GM23248 (cell line): ENCODE data around the gene LRFN2. TPM values are rescaled to one million over a fixed set of nuclear protein-coding genes. Genes with fewer than 3 reads are reported as not detected.

Experiments
- DNase-seq: peaks from one replicate; pipeline ENCODE4 v3.0.0-alpha.2; 2015
- H2AFZ ChIP-seq: fragments of 200-600 bp; sonication (generic); 2 replicates; pipeline ENCODE4 v1.6.1; 2016; ENCODE audit warnings: antibody characterized with exemption
- H3F3A ChIP-seq: fragments of 200-600 bp; sonication (generic); 2 replicates; pipeline ENCODE4 v1.6.1; 2016; ENCODE audit warnings: mild to moderate bottlenecking, antibody characterized with exemption, mixed run types; ENCODE audit not compliant: insufficient read depth
- H3K27ac ChIP-seq: fragments of 200-600 bp; sonication (generic); 2 replicates; pipeline ENCODE4 v1.5.1; 2016; ENCODE audit warnings: mild to moderate bottlenecking
- H3K27me3 ChIP-seq: fragments of 200-600 bp; sonication (generic); replicated peaks from 2 replicates; pipeline ENCODE4 v1.6.1; 2016; ENCODE audit warnings: mild to moderate bottlenecking; ENCODE audit not compliant: insufficient read depth
- H3K36me3 ChIP-seq: fragments of 200-600 bp; sonication (generic); 2 replicates; pipeline ENCODE4 v1.6.1; 2016; ENCODE audit warnings: low read depth, mild to moderate bottlenecking
- H3K4me1 ChIP-seq: fragments of 200-600 bp; sonication (generic); 2 replicates; pipeline ENCODE4 v1.6.1; 2016; ENCODE audit warnings: mild to moderate bottlenecking; ENCODE audit not compliant: insufficient read depth
- H3K4me2 ChIP-seq: fragments of 200-600 bp; sonication (generic); one replicate; pipeline ENCODE4 v1.6.1; 2016; ENCODE audit warnings: mild to moderate bottlenecking; ENCODE audit not compliant: unreplicated experiment
- H3K4me3 ChIP-seq: fragments of 200-600 bp; sonication (generic); 2 replicates; pipeline ENCODE4 v1.5.1; 2016; ENCODE audit warnings: mild to moderate bottlenecking
- H3K79me2 ChIP-seq: fragments of 200-600 bp; sonication (generic); 2 replicates; pipeline ENCODE4 v1.6.1; 2016; ENCODE audit warnings: mild to moderate bottlenecking; ENCODE audit not compliant: insufficient read depth
- H3K9ac ChIP-seq: fragments of 200-600 bp; sonication (generic); 2 replicates; pipeline ENCODE4 v1.6.1; 2016; ENCODE audit warnings: mild to moderate bottlenecking
- H3K9me2 ChIP-seq: fragments of 200-600 bp; sonication (generic); 2 replicates; pipeline ENCODE4 v1.6.1; 2016; ENCODE audit warnings: mixed run types, mild to moderate bottlenecking, moderate library complexity; ENCODE audit not compliant: insufficient read depth
- H3K9me3 ChIP-seq: fragments of 200-600 bp; sonication (generic); one replicate; pipeline ENCODE4 v1.6.1; 2017; ENCODE audit warnings: low read depth
- H4K20me1 ChIP-seq: fragments of 200-600 bp; sonication (generic); 2 replicates; pipeline ENCODE4 v1.6.0; 2016; ENCODE audit not compliant: insufficient read depth
- EZH2 ChIP-seq: fragments of 200-600 bp; sonication (generic); IDR thresholded peaks from 2 replicates; pipeline ENCODE4 v1.6.1; 2018; ENCODE audit warnings: antibody characterized with exemption, mild to moderate bottlenecking; ENCODE audit not compliant: insufficient read depth, poor library complexity, severe bottlenecking
- EZH2phosphoT487 ChIP-seq: fragments of 200-600 bp; sonication (generic); IDR thresholded peaks from 2 replicates; pipeline ENCODE4 v1.6.1; 2018; ENCODE audit warnings: antibody characterized with exemption, moderate library complexity, mild to moderate bottlenecking, low read depth; ENCODE audit not compliant: insufficient read depth
- WGBS, 2 experiments: methylation state at CpG; one replicate each; pipeline ENCODE4 v1.1.6; 2015 to 2017; ENCODE audit warnings: low lambda C conversion rate in 2 of 2, low coverage in 1 of 2; ENCODE audit errors: missing lambda C conversion rate in 2 of 2; 5-methylcytosine and 5-hydroxymethylcytosine counted together
- in situ Hi-C: fragments of 300-500 bp; cut with MboI; formaldehyde crosslinking; loops from 2 replicates; pipeline ENCODE4 v1.15.0; 2020
- polyA plus RNA-seq: library from polyadenylated mRNA; unstranded; fragments of >200 nt; fragmentation: Nextera tagmentation; extraction: Ambion mirVana; gene quantifications from 2 replicates; pipeline ENCODE4 v1.2.1, GENCODE V29; 2016
- total RNA-seq: library from RNA; depleted of rRNA; stranded (reverse); fragments of >200 nt; shearing (Covaris generic); gene quantifications from 2 replicates; pipeline ENCODE4 v1.2.3, GENCODE V29; 2014

The LRFN2 gene
- total and polyA plus RNA-seq, 2 experiments from 2014 or later: not detected

DNA sequence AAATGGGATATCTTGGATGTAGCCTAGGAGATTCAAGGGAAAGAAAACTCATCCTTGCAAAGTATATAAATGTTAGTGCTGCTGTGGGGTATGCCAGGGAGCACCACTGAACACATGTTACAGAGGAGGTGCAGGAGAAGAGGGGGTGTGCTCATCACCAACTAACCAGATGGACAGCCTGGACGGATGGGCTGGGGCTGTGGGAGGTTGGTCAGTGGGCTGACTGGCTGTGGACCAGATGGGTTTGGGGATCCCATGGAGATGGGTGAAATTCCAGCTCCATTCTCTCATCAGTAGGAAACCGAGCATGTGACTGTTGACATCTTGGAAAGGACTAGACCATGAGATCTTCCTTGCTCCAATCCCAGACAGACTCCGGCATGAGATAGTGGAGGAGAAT, 201.0 kb downstream of the LRFN2 start:
- WGBS, 2 experiments: 29 to 31% methylated on average over 3 of the region's 3 CpGs
- no peak for DNase-seq
- Histone ChIP-seq H2AFZ (no peak overlapping the region), H3K4me1 (no peaks in the 10 kb centered on the region), H4K20me1 (no peaks in the 10 kb centered on the region), H3K79me2 (no peaks in the 10 kb centered on the region), H3K27me3 (no peaks in the 10 kb centered on the region; the same call in 1 of the 2 replicates), H3F3A (no peaks in the 10 kb centered on the region), H3K9ac (no peak overlapping the region), H3K9me3 (no peaks in the 10 kb centered on the region), H3K36me3 (no peaks in the 10 kb centered on the region), H3K27ac (no peak overlapping the region), H3K9me2 (no peaks in the 10 kb centered on the region), H3K4me3 (no peak overlapping the region), H3K4me2 (no peak overlapping the region)
- in situ Hi-C loops: no loop called here
- TF ChIP-seq EZH2: no peak
- TF ChIP-seq EZH2phosphoT487: no peak

GRCh38 chr6:40383348-40384115, 203.6 kb downstream of the LRFN2 start:
- 19 to 23% methylated on average over 3 of the region's 3 CpGs for WGBS, 2 experiments
- no peaks in the 10 kb centered on the region for H3K79me2 ChIP-seq
- H3K9me2 ChIP-seq: no peaks in the 10 kb centered on the region
- no peaks in the 10 kb centered on the region for H3F3A ChIP-seq
- H3K36me3 ChIP-seq: no peaks in the 10 kb centered on the region
- H3K9ac ChIP-seq: no peak overlapping the region
- no peak for DNase-seq
- H2AFZ ChIP-seq: no peak overlapping the region
- TF ChIP-seq EZH2 (no peak), EZH2phosphoT487 (no peak)
- H3K27ac ChIP-seq: no peak overlapping the region
- no peak overlapping the region for H3K4me3 ChIP-seq
- H3K9me3 ChIP-seq: no peaks in the 10 kb centered on the region
- H4K20me1 ChIP-seq: no peaks in the 10 kb centered on the region
- H3K27me3 ChIP-seq: no peaks in the 10 kb centered on the region; the same call in 1 of the 2 replicates
- no peaks in the 10 kb centered on the region for H3K4me1 ChIP-seq
- no peak overlapping the region for H3K4me2 ChIP-seq
- in situ Hi-C loops: no loop called here

- no peaks in the 10 kb centered on the region for H4K20me1 ChIP-seq
- no peaks in the 10 kb centered on the region for H3K79me2 ChIP-seq
- no peak for TF ChIP-seq EZH2
These were observed 206.9 kb downstream of the LRFN2 start for GRCh38 chr6:40380271-40380670.

DNA sequence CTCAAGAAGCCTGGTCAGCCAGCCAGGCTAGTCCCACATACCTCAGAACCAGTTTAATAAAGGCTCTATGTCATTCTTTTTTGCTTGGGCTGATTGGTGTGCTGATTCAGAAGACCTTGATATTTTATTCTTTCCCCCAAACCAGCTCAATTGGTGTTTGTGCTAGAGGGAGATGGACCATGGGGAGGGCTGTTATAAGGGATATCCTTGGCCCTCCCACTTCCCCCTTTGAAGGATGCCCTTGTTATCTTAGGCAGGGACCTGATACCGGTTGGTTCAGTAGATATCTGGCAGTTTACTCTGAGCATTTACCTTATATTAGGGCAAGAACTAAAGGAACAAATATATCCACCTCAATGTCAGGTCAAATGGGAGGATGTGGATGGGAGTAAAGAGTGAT, 207.4 kb downstream of the LRFN2 start:
- no peaks in the 10 kb centered on the region for H4K20me1 ChIP-seq
- in situ Hi-C loops: no loop called here
- no peak for TF ChIP-seq EZH2
- DNase-seq: no peak
- no peak overlapping the region for H3K9ac ChIP-seq
- no peak overlapping the region for H2AFZ ChIP-seq
- no peaks in the 10 kb centered on the region for H3K79me2 ChIP-seq
- no peaks in the 10 kb centered on the region for H3K27me3 ChIP-seq
- H3K4me3 ChIP-seq: no peak overlapping the region
- H3K27ac ChIP-seq: no peak overlapping the region
- WGBS, 2 experiments: 37 to 38% methylated on average over 1 of the region's 1 CpG
- no peaks in the 10 kb centered on the region for H3K36me3 ChIP-seq
- H3F3A ChIP-seq: no peaks in the 10 kb centered on the region
- no peaks in the 10 kb centered on the region for H3K9me2 ChIP-seq
- H3K4me2 ChIP-seq: no peak overlapping the region
- no peaks in the 10 kb centered on the region for H3K9me3 ChIP-seq
- no peaks in the 10 kb centered on the region for H3K4me1 ChIP-seq

More at GRCh38 chr6:40380271-40380670, 206.9 kb downstream of the LRFN2 start:
- no peaks in the 10 kb centered on the region for H3K4me1 ChIP-seq
- H3K4me3 ChIP-seq: no peak overlapping the region
- no peaks in the 10 kb centered on the region for H3K27me3 ChIP-seq
- H3K27ac ChIP-seq: no peak overlapping the region
- no peaks in the 10 kb centered on the region for H3K9me2 ChIP-seq
- no peak overlapping the region for H2AFZ ChIP-seq
- WGBS, 2 experiments: 40 to 44% methylated on average over 4 of the region's 4 CpGs
- DNase-seq: no peak
- no peaks in the 10 kb centered on the region for H3K36me3 ChIP-seq
- H3K9ac ChIP-seq: no peak overlapping the region
- in situ Hi-C loops: no loop called here
- H3K4me2 ChIP-seq: no peak overlapping the region
- no peaks in the 10 kb centered on the region for H3F3A ChIP-seq
- H3K9me3 ChIP-seq: no peaks in the 10 kb centered on the region
